Prostate gland (tissue), 2 donors: Measurements from ENCODE around the gene NEDD4L.

ENCODE experiments used
- POLR2A ChIP-seq: fragments of 450-650 bp; IDR thresholded peaks from one replicate; pipeline ENCODE4 v1.6.1; 2016; ENCODE audit warnings: antibody characterized with exemption, mild to moderate bottlenecking
- POLR2AphosphoS5 ChIP-seq: sonication (generic); formaldehyde crosslinking; IDR thresholded peaks from one replicate; pipeline ENCODE4 v1.6.1; 2017; ENCODE audit warnings: antibody characterized with exemption
- TF ChIP-seq, protein P1 (sequence below), 4 experiments: fragments of 200-600 bp in 2 of 4; fragments of 450-650 bp in 2 of 4; sonication (generic) in 2 of 4; IDR thresholded peaks; 1 replicate in 3 of 4; 2 replicates in 1 of 4; pipeline ENCODE4 v1.5.1; 2016 to 2019; ENCODE audit warnings: antibody characterized with exemption in 4 of 4, mild to moderate bottlenecking in 2 of 4, moderate library complexity in 2 of 4

DNA sequence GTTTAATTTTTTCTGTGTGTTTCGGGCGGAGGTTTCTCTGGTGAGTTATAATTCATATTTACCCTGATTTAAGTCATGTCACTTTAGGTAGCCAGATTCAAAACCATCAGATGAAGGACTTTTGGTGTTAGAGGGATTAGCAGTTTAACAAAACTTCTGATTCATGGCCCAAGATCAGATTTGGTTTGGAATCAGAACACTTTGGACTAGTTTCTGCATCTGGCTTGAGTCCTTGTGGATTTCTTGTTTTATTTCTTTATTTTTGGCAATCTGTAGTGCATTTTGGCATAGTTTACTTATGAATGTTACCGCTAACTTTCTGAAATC, 3.5 kb downstream of the NEDD4L start:
- TF ChIP-seq, protein P1, sequence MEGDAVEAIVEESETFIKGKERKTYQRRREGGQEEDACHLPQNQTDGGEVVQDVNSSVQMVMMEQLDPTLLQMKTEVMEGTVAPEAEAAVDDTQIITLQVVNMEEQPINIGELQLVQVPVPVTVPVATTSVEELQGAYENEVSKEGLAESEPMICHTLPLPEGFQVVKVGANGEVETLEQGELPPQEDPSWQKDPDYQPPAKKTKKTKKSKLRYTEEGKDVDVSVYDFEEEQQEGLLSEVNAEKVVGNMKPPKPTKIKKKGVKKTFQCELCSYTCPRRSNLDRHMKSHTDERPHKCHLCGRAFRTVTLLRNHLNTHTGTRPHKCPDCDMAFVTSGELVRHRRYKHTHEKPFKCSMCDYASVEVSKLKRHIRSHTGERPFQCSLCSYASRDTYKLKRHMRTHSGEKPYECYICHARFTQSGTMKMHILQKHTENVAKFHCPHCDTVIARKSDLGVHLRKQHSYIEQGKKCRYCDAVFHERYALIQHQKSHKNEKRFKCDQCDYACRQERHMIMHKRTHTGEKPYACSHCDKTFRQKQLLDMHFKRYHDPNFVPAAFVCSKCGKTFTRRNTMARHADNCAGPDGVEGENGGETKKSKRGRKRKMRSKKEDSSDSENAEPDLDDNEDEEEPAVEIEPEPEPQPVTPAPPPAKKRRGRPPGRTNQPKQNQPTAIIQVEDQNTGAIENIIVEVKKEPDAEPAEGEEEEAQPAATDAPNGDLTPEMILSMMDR (IDR thresholded peaks at IDR 0.05), result no peak
- TF ChIP-seq POLR2A (no peak), POLR2AphosphoS5 (no peak)
